Loucy (cell line): Measurements from ENCODE around the gene NAB1.

Experiments used
- H2AFZ ChIP-seq: fragments of 200-600 bp; sonication (generic); 2 replicates; pipeline ENCODE4 v1.6.0; 2016; ENCODE audit warnings: antibody characterized with exemption, mild to moderate bottlenecking, low read length, moderate library complexity
- H3F3A ChIP-seq: fragments of 200-600 bp; 2 replicates; pipeline ENCODE4 v1.6.0; 2016; ENCODE audit warnings: antibody characterized with exemption, low read depth, mild to moderate bottlenecking
- H3K27me3 ChIP-seq: fragments of 200-600 bp; sonication (generic); 2 replicates; pipeline ENCODE4 v1.6.1; 2014; ENCODE audit warnings: low read length, mild to moderate bottlenecking; ENCODE audit not compliant: insufficient read depth, poor library complexity, severe bottlenecking
- H3K36me3 ChIP-seq: fragments of 200-600 bp; sonication (generic); 2 replicates; pipeline ENCODE4 v1.6.1; 2016; ENCODE audit warnings: low read length; ENCODE audit not compliant: insufficient read depth
- H3K4me1 ChIP-seq: fragments of 200-600 bp; sonication (generic); 2 replicates; pipeline ENCODE4 v1.5.1; 2014; ENCODE audit warnings: low read length, mild to moderate bottlenecking; ENCODE audit not compliant: insufficient read depth, poor library complexity, severe bottlenecking
- H3K4me2 ChIP-seq: fragments of 200-600 bp; sonication (generic); 2 replicates; pipeline ENCODE4 v1.6.0; 2014; ENCODE audit warnings: antibody characterized with exemption, low read length, low read depth, mild to moderate bottlenecking; ENCODE audit not compliant: poor library complexity, severe bottlenecking
- H3K4me3 ChIP-seq: fragments of 200-600 bp; sonication (generic); 2 replicates; pipeline ENCODE4 v1.5.1; 2014; ENCODE audit warnings: low read length, mild to moderate bottlenecking, mixed read lengths; ENCODE audit not compliant: poor library complexity, severe bottlenecking
- H3K79me2 ChIP-seq: fragments of 200-600 bp; sonication (generic); 2 replicates; pipeline ENCODE4 v1.6.1; 2014; ENCODE audit warnings: low read length; ENCODE audit not compliant: insufficient read depth
- H3K9ac ChIP-seq: fragments of 200-600 bp; sonication (generic); 2 replicates; pipeline ENCODE4 v1.6.0; 2014; ENCODE audit warnings: mild to moderate bottlenecking, low read depth, low read length, moderate library complexity; ENCODE audit not compliant: poor library complexity, severe bottlenecking
- H3K9me2 ChIP-seq: fragments of 200-600 bp; sonication (generic); replicated peaks from 2 replicates; pipeline ENCODE4 v1.6.1; 2016; ENCODE audit warnings: low read depth, low read length, mixed read lengths
- H3K9me3 ChIP-seq: fragments of 200-600 bp; sonication (generic); 2 replicates; pipeline ENCODE4 v1.6.1; 2014; ENCODE audit warnings: mild to moderate bottlenecking, antibody characterized with exemption, low read length, low read depth; ENCODE audit not compliant: insufficient read depth
- H4K20me1 ChIP-seq: fragments of 200-600 bp; sonication (generic); 2 replicates; pipeline ENCODE4 v1.6.0; 2014; ENCODE audit warnings: antibody characterized with exemption, low read length, mild to moderate bottlenecking; ENCODE audit not compliant: insufficient read depth, poor library complexity, severe bottlenecking
- CTCF ChIP-seq: fragments of 200-600 bp; sonication (generic); conservative IDR thresholded peaks from 2 replicates; pipeline ENCODE4 v1.5.1; 2014; ENCODE audit warnings: mild to moderate bottlenecking, antibody characterized with exemption, low read length
- EZH2phosphoT487 ChIP-seq: fragments of 200-600 bp; IDR thresholded peaks from 2 replicates; pipeline ENCODE4 v1.6.1; 2018; ENCODE audit warnings: antibody characterized with exemption, mild to moderate bottlenecking, moderate library complexity, borderline replicate concordance

NAB1 gene

GRCh38 chr2:190651413-190651812 is 2.5 kb downstream of the NAB1 start:
- peaks cover 73% of the 10 kb centered on the region for H3K79me2 ChIP-seq
- no peaks in the 10 kb centered on the region; the same call in 1 of the 2 replicates for H3F3A ChIP-seq
- peaks cover 54% of the 10 kb centered on the region for H4K20me1 ChIP-seq
- peaks cover 76% of the 10 kb centered on the region for H3K4me1 ChIP-seq
- H3K4me2 ChIP-seq = peak overlapping the region; percentile 92
- peak overlapping the region; percentile 78 for H3K9ac ChIP-seq
- H2AFZ ChIP-seq = no peak overlapping the region
- TF ChIP-seq EZH2phosphoT487 (no peak), CTCF (no peak)
- H3K9me2 ChIP-seq = no peaks in the 10 kb centered on the region
- H3K9me3 ChIP-seq = no peaks in the 10 kb centered on the region
- no peaks in the 10 kb centered on the region for H3K27me3 ChIP-seq
- peak overlapping the region; percentile 77 for H3K4me3 ChIP-seq
- no peaks in the 10 kb centered on the region for H3K36me3 ChIP-seq

GRCh38 chr2:190653231-190653630 is 4.3 kb downstream of the NAB1 start:
- Histone ChIP-seq H3K36me3 (no peaks in the 10 kb centered on the region), H3K27me3 (no peaks in the 10 kb centered on the region), H2AFZ (no peak overlapping the region), H3K9me3 (no peaks in the 10 kb centered on the region), H4K20me1 (peaks cover 61% of the 10 kb centered on the region), H3F3A (no peaks in the 10 kb centered on the region), H3K9me2 (no peaks in the 10 kb centered on the region), H3K4me3 (peak overlapping the region; percentile 77), H3K4me2 (peak overlapping the region; percentile 92), H3K9ac (peak overlapping the region; percentile 6), H3K79me2 (peaks cover 91% of the 10 kb centered on the region), H3K4me1 (peaks cover 76% of the 10 kb centered on the region)
- no peak for TF ChIP-seq CTCF
- TF ChIP-seq EZH2phosphoT487 = no peak

GRCh38 chr2:190653931-190654330 is 5.0 kb downstream of the NAB1 start:
- Histone ChIP-seq H4K20me1 (peaks cover 61% of the 10 kb centered on the region), H3F3A (no peaks in the 10 kb centered on the region), H3K4me2 (peak overlapping the region; percentile 92), H3K4me1 (peaks cover 83% of the 10 kb centered on the region), H3K27me3 (no peaks in the 10 kb centered on the region), H3K9ac (peak overlapping the region; percentile 6), H2AFZ (no peak overlapping the region), H3K36me3 (no peaks in the 10 kb centered on the region), H3K9me3 (no peaks in the 10 kb centered on the region), H3K9me2 (no peaks in the 10 kb centered on the region), H3K79me2 (peaks cover 98% of the 10 kb centered on the region), H3K4me3 (peak overlapping the region; percentile 77)
- TF ChIP-seq CTCF = no peak
- TF ChIP-seq EZH2phosphoT487 = no peak
